OCI-LY1 (cell line): ENCODE results near the gene FFAR2.

ENCODE experiments used
- H2AFZ ChIP-seq: fragments of 200-600 bp; sonication (generic), shearing (Covaris generic); 2 replicates; pipeline ENCODE4 v1.6.0; 2014; ENCODE audit warnings: antibody characterized with exemption, mild to moderate bottlenecking, low read length
- H3F3A ChIP-seq: fragments of 200-600 bp; sonication (generic), shearing (Covaris generic); 2 replicates; pipeline ENCODE4 v1.6.0; 2014; ENCODE audit warnings: mild to moderate bottlenecking, antibody characterized with exemption, low read length, moderate library complexity; ENCODE audit not compliant: insufficient read depth
- H3K27ac ChIP-seq: fragments of 200-600 bp; sonication (generic); 2 replicates; pipeline ENCODE4 v1.5.1; 2014; ENCODE audit warnings: low read length, mixed run types, mild to moderate bottlenecking, low read depth; ENCODE audit not compliant: poor library complexity, severe bottlenecking
- H3K27me3 ChIP-seq: fragments of 200-600 bp; sonication (generic); 2 replicates; pipeline ENCODE4 v1.6.0; 2014; ENCODE audit warnings: antibody characterized with exemption, mild to moderate bottlenecking, low read length, moderate library complexity; ENCODE audit not compliant: insufficient read depth
- H3K36me3 ChIP-seq: fragments of 200-600 bp; sonication (generic); 2 replicates; pipeline ENCODE4 v1.6.1; 2014; ENCODE audit warnings: mild to moderate bottlenecking, antibody characterized with exemption, low read length, moderate library complexity, mixed read lengths; ENCODE audit not compliant: insufficient read depth
- H3K4me1 ChIP-seq: fragments of 200-600 bp; sonication (generic); 2 replicates; pipeline ENCODE4 v1.5.1; 2014; ENCODE audit warnings: mild to moderate bottlenecking, low read length, moderate library complexity; ENCODE audit not compliant: insufficient read depth, severe bottlenecking
- H3K4me2 ChIP-seq: fragments of 200-600 bp; sonication (generic), shearing (Covaris generic); 2 replicates; pipeline ENCODE4 v1.6.1; 2014; ENCODE audit warnings: low read length
- H3K4me3 ChIP-seq: fragments of 200-600 bp; sonication (generic); 2 replicates; pipeline ENCODE4 v1.5.1; 2014; ENCODE audit warnings: low read length, low read depth, mild to moderate bottlenecking, mixed read lengths; ENCODE audit not compliant: poor library complexity, severe bottlenecking
- H3K79me2 ChIP-seq: fragments of 200-600 bp; shearing (Covaris generic); 2 replicates; pipeline ENCODE4 v1.6.1; 2016; ENCODE audit warnings: mixed run types, low read length, mixed read lengths; ENCODE audit not compliant: insufficient read depth
- H3K9ac ChIP-seq: fragments of 200-600 bp; sonication (generic), shearing (Covaris generic); 2 replicates; pipeline ENCODE4 v1.6.1; 2014; ENCODE audit warnings: mild to moderate bottlenecking, low read length, mixed read lengths
- H3K9me2 ChIP-seq: fragments of 200-600 bp; sonication (generic), shearing (Covaris generic); 2 replicates; pipeline ENCODE4 v1.6.1; 2014; ENCODE audit warnings: low read depth, mild to moderate bottlenecking, low read length, mixed read lengths
- H3K9me3 ChIP-seq: fragments of 200-600 bp; shearing (Covaris generic); 2 replicates; pipeline ENCODE4 v1.6.1; 2014; ENCODE audit warnings: low read length, mixed read lengths
- H4K20me1 ChIP-seq: fragments of 200-600 bp; sonication (generic), shearing (Covaris generic); 2 replicates; pipeline ENCODE4 v1.6.0; 2016; ENCODE audit warnings: mild to moderate bottlenecking, low read length; ENCODE audit not compliant: insufficient read depth
- CTCF ChIP-seq: fragments of 200-600 bp; sonication (generic), shearing (Covaris generic); IDR thresholded peaks from 2 replicates; pipeline ENCODE4 v1.5.1; 2017; ENCODE audit warnings: mild to moderate bottlenecking, antibody characterized with exemption, low read length, moderate library complexity, mixed read lengths
- EZH2 ChIP-seq: fragments of 200-600 bp; sonication (generic), shearing (Covaris generic); IDR thresholded peaks from 2 replicates; pipeline ENCODE4 v1.8.0; 2017; ENCODE audit warnings: borderline replicate concordance, mixed run types, mild to moderate bottlenecking, antibody characterized with exemption, low read length, moderate library complexity, mixed read lengths

The FFAR2 gene

GRCh38 chr19:35493971-35494370 lies 45.9 kb downstream of the FFAR2 start:
- H3K9ac ChIP-seq = no peak overlapping the region
- H3K9me3 ChIP-seq = no peaks in the 10 kb centered on the region
- H3K9me2 ChIP-seq = no peaks in the 10 kb centered on the region
- no peaks in the 10 kb centered on the region for H3K36me3 ChIP-seq
- TF ChIP-seq CTCF (no peak), EZH2 (no peak)
- no peaks in the 10 kb centered on the region for H4K20me1 ChIP-seq
- no peaks in the 10 kb centered on the region for H3K4me1 ChIP-seq
- no peak overlapping the region for H3K4me2 ChIP-seq
- no peak overlapping the region for H2AFZ ChIP-seq
- no peaks in the 10 kb centered on the region for H3F3A ChIP-seq
- no peaks in the 10 kb centered on the region for H3K79me2 ChIP-seq
- peaks cover 21% of the 10 kb centered on the region for H3K27me3 ChIP-seq
- H3K27ac ChIP-seq = no peak overlapping the region
- H3K4me3 ChIP-seq = no peak overlapping the region

GRCh38 chr19:35495107-35496064 lies 47.3 kb downstream of the FFAR2 start:
- Histone ChIP-seq H3K27ac (no peak overlapping the region), H3K9me2 (no peaks in the 10 kb centered on the region), H3K36me3 (no peaks in the 10 kb centered on the region), H3K4me2 (no peak overlapping the region), H3F3A (no peaks in the 10 kb centered on the region), H4K20me1 (no peaks in the 10 kb centered on the region), H3K9me3 (no peaks in the 10 kb centered on the region), H3K79me2 (no peaks in the 10 kb centered on the region), H3K4me1 (no peaks in the 10 kb centered on the region), H3K9ac (no peak overlapping the region), H3K4me3 (no peak overlapping the region), H2AFZ (no peak overlapping the region), H3K27me3 (peaks cover 21% of the 10 kb centered on the region)
- TF ChIP-seq EZH2 = no peak
- TF ChIP-seq CTCF = peak; percentile 87

- H3K27me3 ChIP-seq = peaks cover 11% of the 10 kb centered on the region
These were observed 49.3 kb downstream of the FFAR2 start for GRCh38 chr19:35497406-35497805.

More at GRCh38 chr19:35497406-35497805, 49.3 kb downstream of the FFAR2 start:
- no peaks in the 10 kb centered on the region for H3K4me1 ChIP-seq
- no peak overlapping the region for H2AFZ ChIP-seq
- TF ChIP-seq CTCF = no peak
- no peak for TF ChIP-seq EZH2
- H3K9ac ChIP-seq = no peak overlapping the region
- no peak overlapping the region for H3K27ac ChIP-seq
- H3K4me2 ChIP-seq = no peak overlapping the region
- no peaks in the 10 kb centered on the region for H3K36me3 ChIP-seq
- H3F3A ChIP-seq = no peaks in the 10 kb centered on the region
- no peaks in the 10 kb centered on the region for H3K79me2 ChIP-seq
- H3K9me3 ChIP-seq = no peaks in the 10 kb centered on the region
- H3K4me3 ChIP-seq = no peak overlapping the region
- H4K20me1 ChIP-seq = no peaks in the 10 kb centered on the region
- no peaks in the 10 kb centered on the region for H3K9me2 ChIP-seq
